HEK293 (cell line): ENCODE results near the gene ADD1.
A peak's percentile ranks its signal among the peaks of the same experiment; 100 is the strongest.

Experiments used
- ATF2 ChIP-seq: fragments of 450-650 bp; formaldehyde crosslinking; IDR thresholded peaks from 2 replicates; pipeline ENCODE4 v1.5.1; 2016; ENCODE audit warnings: missing biosample characterization, missing genetic modification characterization, low read depth
- HOXA7 ChIP-seq: sonication (generic); formaldehyde crosslinking; IDR thresholded peaks from 2 replicates; pipeline ENCODE4 v1.8.1; 2022; ENCODE audit warnings: missing genetic modification reagents, borderline replicate concordance
- HOXC10 ChIP-seq: sonication (generic); formaldehyde crosslinking; IDR thresholded peaks from 2 replicates; pipeline ENCODE4 v1.8.1; 2023; ENCODE audit warnings: mild to moderate bottlenecking, missing genetic modification reagents
- KLF16 ChIP-seq: fragments of 450-650 bp; formaldehyde crosslinking; IDR thresholded peaks from 2 replicates; pipeline ENCODE4 v1.5.1; 2017; ENCODE audit warnings: missing biosample characterization, missing genetic modification characterization
- OSR2 ChIP-seq: fragments of 450-650 bp; formaldehyde crosslinking; IDR thresholded peaks from 2 replicates; pipeline ENCODE4 v1.5.1; 2016; ENCODE audit warnings: missing biosample characterization, missing genetic modification characterization
- RBAK ChIP-seq: fragments of 450-650 bp; formaldehyde crosslinking; IDR thresholded peaks from 2 replicates; pipeline ENCODE4 v1.5.1; 2016; ENCODE audit warnings: missing biosample characterization, missing genetic modification characterization
- REPIN1 ChIP-seq: fragments of 450-650 bp; formaldehyde crosslinking; IDR thresholded peaks from 2 replicates; pipeline ENCODE4 v1.5.1; 2017; ENCODE audit warnings: missing biosample characterization, missing genetic modification characterization, low read depth
- SCRT1 ChIP-seq: fragments of 450-650 bp; formaldehyde crosslinking; IDR thresholded peaks from 2 replicates; pipeline ENCODE4 v1.5.1; 2016; ENCODE audit warnings: missing biosample characterization, missing genetic modification characterization, borderline replicate concordance
- SCRT2 ChIP-seq: fragments of 450-650 bp; formaldehyde crosslinking; IDR thresholded peaks from 2 replicates; pipeline ENCODE4 v1.5.1; 2016; ENCODE audit warnings: missing biosample characterization, missing genetic modification characterization
- YY1 ChIP-seq: fragments of 450-650 bp; formaldehyde crosslinking; IDR thresholded peaks from 2 replicates; pipeline ENCODE4 v1.5.1; 2018; ENCODE audit warnings: missing biosample characterization, missing genetic modification characterization
- ZBTB11 ChIP-seq: fragments of 450-650 bp; formaldehyde crosslinking; conservative IDR thresholded peaks from 2 replicates; pipeline ENCODE4 v1.5.1; 2016; ENCODE audit warnings: low read depth, missing biosample characterization, missing genetic modification characterization
- ZBTB17 ChIP-seq: fragments of 450-650 bp; formaldehyde crosslinking; IDR thresholded peaks from 2 replicates; pipeline ENCODE4 v1.5.1; 2016; ENCODE audit warnings: missing biosample characterization, missing genetic modification characterization
- ZBTB21 ChIP-seq: fragments of 450-650 bp; formaldehyde crosslinking; IDR thresholded peaks from 2 replicates; pipeline ENCODE4 v1.5.1; 2017; ENCODE audit warnings: missing biosample characterization, missing genetic modification characterization
- ZBTB26 ChIP-seq: fragments of 450-650 bp; formaldehyde crosslinking; optimal IDR thresholded peaks from 2 replicates; pipeline ENCODE3; 2016; ENCODE audit warnings: missing biosample characterization, mild to moderate bottlenecking, missing genetic modification characterization
- ZFHX2 ChIP-seq: fragments of 450-650 bp; formaldehyde crosslinking; conservative IDR thresholded peaks from 2 replicates; pipeline ENCODE4 v1.5.1; 2016; ENCODE audit warnings: missing biosample characterization, missing genetic modification characterization
- ZIC2 ChIP-seq: fragments of 450-650 bp; formaldehyde crosslinking; IDR thresholded peaks from 2 replicates; pipeline ENCODE4 v1.5.1; 2016; ENCODE audit warnings: missing biosample characterization, missing genetic modification characterization
- ZNF140 ChIP-seq: fragments of 450-650 bp; formaldehyde crosslinking; IDR thresholded peaks from 2 replicates; pipeline ENCODE4 v1.5.1; 2016; ENCODE audit warnings: missing biosample characterization, missing genetic modification characterization
- ZNF16 ChIP-seq: fragments of 450-650 bp; formaldehyde crosslinking; IDR thresholded peaks from 2 replicates; pipeline ENCODE4 v1.5.1; 2016; ENCODE audit warnings: low read depth, missing biosample characterization, missing genetic modification characterization
- ZNF175 ChIP-seq: fragments of 450-650 bp; formaldehyde crosslinking; IDR thresholded peaks from 2 replicates; pipeline ENCODE4 v1.5.1; 2016; ENCODE audit warnings: missing biosample characterization, missing genetic modification characterization
- ZNF223 ChIP-seq: fragments of 450-650 bp; formaldehyde crosslinking; IDR thresholded peaks from 2 replicates; pipeline ENCODE4 v1.5.1; 2016; ENCODE audit warnings: missing biosample characterization, missing genetic modification characterization
- ZNF341 ChIP-seq: fragments of 450-650 bp; formaldehyde crosslinking; IDR thresholded peaks from 2 replicates; pipeline ENCODE4; 2016; ENCODE audit warnings: low read depth, missing biosample characterization, missing genetic modification characterization
- ZNF362 ChIP-seq: fragments of 450-650 bp; formaldehyde crosslinking; IDR thresholded peaks from 2 replicates; pipeline ENCODE4 v1.5.1; 2016; ENCODE audit warnings: missing biosample characterization, missing genetic modification characterization
- ZNF366 ChIP-seq: fragments of 450-650 bp; formaldehyde crosslinking; conservative IDR thresholded peaks from 2 replicates; pipeline ENCODE4 v1.5.1; 2016; ENCODE audit warnings: missing biosample characterization, missing genetic modification characterization
- ZNF391 ChIP-seq: fragments of 450-650 bp; formaldehyde crosslinking; IDR thresholded peaks from 2 replicates; pipeline ENCODE4 v1.5.1; 2016; ENCODE audit warnings: low read depth, missing biosample characterization, missing genetic modification characterization, borderline replicate concordance
- ZNF394 ChIP-seq: fragments of 450-650 bp; formaldehyde crosslinking; IDR thresholded peaks from 2 replicates; pipeline ENCODE4 v1.5.1; 2016; ENCODE audit warnings: missing biosample characterization, missing genetic modification characterization, mild to moderate bottlenecking, moderate library complexity, borderline replicate concordance
- ZNF423 ChIP-seq: fragments of 450-650 bp; formaldehyde crosslinking; IDR thresholded peaks from 2 replicates; pipeline ENCODE4 v1.5.1; 2016; ENCODE audit warnings: missing biosample characterization, missing genetic modification characterization
- ZNF433 ChIP-seq: fragments of 450-650 bp; formaldehyde crosslinking; IDR thresholded peaks from 2 replicates; pipeline ENCODE4 v1.5.1; 2016; ENCODE audit warnings: missing biosample characterization, missing genetic modification characterization, low read depth
- ZNF473 ChIP-seq: fragments of 450-650 bp; formaldehyde crosslinking; IDR thresholded peaks from 2 replicates; pipeline ENCODE4 v1.5.1; 2017; ENCODE audit warnings: missing biosample characterization, missing genetic modification characterization
- ZNF521 ChIP-seq: fragments of 450-650 bp; formaldehyde crosslinking; IDR thresholded peaks from 2 replicates; pipeline ENCODE4 v1.5.1; 2017; ENCODE audit warnings: missing biosample characterization, mild to moderate bottlenecking, missing genetic modification characterization
- ZNF530 ChIP-seq: fragments of 450-650 bp; formaldehyde crosslinking; IDR thresholded peaks from 2 replicates; pipeline ENCODE4 v1.5.1; 2016; ENCODE audit warnings: low read depth, missing biosample characterization, missing genetic modification characterization
- ZNF600 ChIP-seq: fragments of 450-650 bp; formaldehyde crosslinking; IDR thresholded peaks from 2 replicates; pipeline ENCODE4 v1.5.1; 2016; ENCODE audit warnings: missing biosample characterization, missing genetic modification characterization
- ZNF670 ChIP-seq: fragments of 450-650 bp; formaldehyde crosslinking; IDR thresholded peaks from 2 replicates; pipeline ENCODE4 v1.5.1; 2016; ENCODE audit warnings: missing biosample characterization, missing genetic modification characterization, low read depth
- ZNF692 ChIP-seq: fragments of 450-650 bp; formaldehyde crosslinking; IDR thresholded peaks from 2 replicates; pipeline ENCODE4 v1.5.1; 2016; ENCODE audit warnings: missing biosample characterization, missing genetic modification characterization
- ZNF791 ChIP-seq: fragments of 450-650 bp; formaldehyde crosslinking; IDR thresholded peaks from 2 replicates; pipeline ENCODE4 v1.5.1; 2016; ENCODE audit warnings: missing biosample characterization, missing genetic modification characterization

Gene ADD1

GRCh38 chr4:2862528-2862927 is 18.9 kb downstream of the ADD1 start (continued):
- TF ChIP-seq ZNF530 (tag by site-specific recombination) = no peak
- TF ChIP-seq ZNF791 (tag by site-specific recombination) = no peak
- TF ChIP-seq ZBTB26 (tag by site-specific recombination) = no peak
- TF ChIP-seq YY1 = no peak
- TF ChIP-seq ZIC2 = peak; percentile 47; the same call in 1 of the 2 replicates
- no peak for TF ChIP-seq ZNF175 (tag by site-specific recombination)
- no peak for TF ChIP-seq ZNF140 (tag by site-specific recombination)
- TF ChIP-seq HOXA7 (CRISPR knock-in tag) = no peak
- no peak for TF ChIP-seq ZNF692 (tag by site-specific recombination)
- TF ChIP-seq ZNF423 (tag by site-specific recombination) = no peak
- TF ChIP-seq ZBTB11 (tag by site-specific recombination) = no peak
- no peak for TF ChIP-seq ZNF433
- TF ChIP-seq ZNF366 (tag by site-specific recombination) = no peak; the same call in 1 of the 2 replicates
- no peak for TF ChIP-seq ZNF223 (tag by site-specific recombination)
- TF ChIP-seq REPIN1 = no peak
- TF ChIP-seq ZNF521 (tag by site-specific recombination) = no peak
- no peak for TF ChIP-seq ZNF670 (tag by site-specific recombination)
- TF ChIP-seq SCRT2 (tag by site-specific recombination) = peak; percentile 31; the same call in 1 of the 2 replicates
- TF ChIP-seq ZFHX2 (tag by site-specific recombination) = no peak
- TF ChIP-seq ATF2 = no peak
- TF ChIP-seq OSR2 (tag by site-specific recombination) = peak; percentile 29; the same call in 1 of the 2 replicates
- TF ChIP-seq ZNF16 (tag by site-specific recombination) = no peak
- no peak for TF ChIP-seq HOXC10 (CRISPR knock-in tag)
- TF ChIP-seq ZNF391 = no peak
- no peak for TF ChIP-seq RBAK (tag by site-specific recombination)
- 0 out of 2 replicates have a peak, but pooled peaks have one; percentile 28 for TF ChIP-seq SCRT1 (tag by site-specific recombination)
- peak; percentile 35; the same call in 1 of the 2 replicates for TF ChIP-seq ZBTB17 (tag by site-specific recombination)
- no peak for TF ChIP-seq ZNF473 (tag by site-specific recombination)
- peak; percentile 58 for TF ChIP-seq ZNF600 (tag by site-specific recombination)
- no peak for TF ChIP-seq ZBTB21
- TF ChIP-seq ZNF341 (tag by site-specific recombination) = no peak
- no peak for TF ChIP-seq ZNF362
- TF ChIP-seq ZNF394 (tag by site-specific recombination) = no peak
- TF ChIP-seq KLF16 (tag by site-specific recombination) = no peak
